ENCODE data around the gene LKAAEAR1. TPM values are rescaled to one million over a fixed set of nuclear protein-coding genes. Genes with fewer than 3 reads are reported as not detected.

The LKAAEAR1 gene
- total and polyA plus RNA-seq, 4 donors = 0.51 to 2.3 (median 0.65) TPM

DNA sequence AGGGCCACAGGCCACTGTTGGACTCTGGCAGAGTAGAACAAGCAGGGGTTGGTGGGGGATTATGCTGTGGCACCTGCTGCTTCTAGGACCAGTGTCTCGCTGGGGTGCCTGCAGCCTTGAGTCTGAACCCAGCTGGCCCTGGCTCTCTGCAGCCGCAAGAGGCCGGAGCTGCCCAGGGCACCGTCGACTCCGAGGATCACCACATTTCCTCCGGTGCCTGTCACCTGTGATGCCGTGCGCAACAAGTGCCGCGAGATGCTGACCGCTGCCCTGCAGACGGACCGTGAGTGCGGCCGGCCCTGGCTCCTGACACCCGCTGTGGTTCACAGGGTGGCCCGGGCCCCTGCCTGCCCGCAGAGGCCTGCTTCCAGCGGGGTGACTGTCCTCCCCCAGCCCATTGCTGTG lies 15.0 kb downstream of the LKAAEAR1 start:
- H3K27me3 ChIP-seq (ENCODE audit: control insufficient read depth in 3 of 3, insufficient read depth in 3 of 3, low read length in 2 of 3) = no peaks in the 10 kb centered on the region
- H3K9me3 ChIP-seq (ENCODE audit: control insufficient read depth in 4 of 4, insufficient read depth in 3 of 4, low read length in 3 of 4) = no peaks in the 10 kb centered on the region
- 87 to 89% methylated on average over 20 of the region's 20 CpGs for WGBS, 2 donors
- no peak overlapping the region for H3K4me3 ChIP-seq
- H3K9ac ChIP-seq (ENCODE audit: insufficient read depth in 1 of 2, low read length in 2 of 2) = no peak overlapping the region
- peaks cover 0 to 24% (median 14%) of the 10 kb centered on the region in 4 donors for H3K36me3 ChIP-seq (ENCODE audit: control insufficient read depth in 4 of 4, insufficient read depth in 4 of 4, low read length in 4 of 4)
- peaks cover under 1 to 8% (median 2%) of the 10 kb centered on the region in 5 donors for H3K4me1 ChIP-seq (ENCODE audit: control insufficient read depth in 5 of 5, insufficient read depth in 5 of 5, low read length in 5 of 5)
- no peak for ATAC-seq (ENCODE audit: insufficient read depth, low FRiP score)
- TF ChIP-seq CTCF (IDR thresholded peaks at IDR 0.05; ENCODE audit: control extremely low read depth, extremely low read depth) = no peak
- no peak for DNase-seq
- no peak overlapping the region for H3K27ac ChIP-seq (ENCODE audit: low read depth in 1 of 2, low read length in 1 of 2)

- ATAC-seq (ENCODE audit: insufficient read depth, low FRiP score) (no peak), DNase-seq (no peak)
- no peaks in the 10 kb centered on the region for H3K27me3 ChIP-seq (ENCODE audit: control insufficient read depth in 3 of 3, insufficient read depth in 3 of 3, low read length in 2 of 3)
- H3K4me3 ChIP-seq = no peak overlapping the region
- no peaks in the 10 kb centered on the region for H3K9me3 ChIP-seq (ENCODE audit: control insufficient read depth in 4 of 4, insufficient read depth in 3 of 4, low read length in 3 of 4)
- WGBS, 2 donors = 62 to 78% methylated on average over 12 of the region's 12 CpGs
- no peak overlapping the region for H3K9ac ChIP-seq (ENCODE audit: insufficient read depth in 1 of 2, low read length in 2 of 2)
- peaks cover 4 to 14% (median 8%) of the 10 kb centered on the region in 5 donors for H3K4me1 ChIP-seq (ENCODE audit: control insufficient read depth in 5 of 5, insufficient read depth in 5 of 5, low read length in 5 of 5)
- no peak for TF ChIP-seq CTCF (IDR thresholded peaks at IDR 0.05; ENCODE audit: control extremely low read depth, extremely low read depth)
- H3K36me3 ChIP-seq (ENCODE audit: control insufficient read depth in 4 of 4, insufficient read depth in 4 of 4, low read length in 4 of 4) = peaks cover 0 to 23% (median 11%) of the 10 kb centered on the region in 4 donors
- H3K27ac ChIP-seq (ENCODE audit: low read depth in 1 of 2, low read length in 1 of 2) = no peak overlapping the region
Observed at GRCh38 chr20:64068386-64069208, 15.6 kb downstream of the LKAAEAR1 start.

DNA sequence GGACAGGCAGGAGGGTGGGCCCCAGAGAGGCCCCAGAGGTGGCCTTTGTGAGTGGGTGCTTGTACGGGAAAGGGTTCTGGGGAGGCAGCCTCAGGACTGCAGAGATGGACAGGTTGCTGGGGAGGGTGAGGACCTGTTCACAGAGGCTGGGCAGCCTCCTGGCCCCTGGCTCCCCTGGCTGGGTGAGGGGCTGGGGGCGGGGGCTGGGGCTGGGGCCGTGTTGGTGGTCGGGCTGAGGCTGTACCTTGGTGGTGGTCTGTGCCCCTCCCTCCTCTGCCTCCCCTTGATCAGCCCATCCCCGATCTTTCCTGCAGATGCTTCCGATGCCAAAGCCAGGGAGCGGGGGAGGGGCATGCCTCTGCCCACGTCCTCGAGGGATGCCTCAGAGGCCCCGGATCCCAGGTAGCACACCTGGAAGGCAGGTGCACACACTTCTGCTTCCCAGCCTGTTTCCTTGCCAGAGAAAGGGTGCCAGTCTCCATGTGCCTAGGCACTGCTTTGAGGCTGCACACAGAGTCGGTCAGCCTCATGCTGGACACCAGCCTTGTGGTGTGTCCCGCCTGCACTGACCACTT lies 16.4 kb downstream of the LKAAEAR1 start:
- H3K27ac ChIP-seq (ENCODE audit: low read depth in 1 of 2, low read length in 1 of 2) = no peak overlapping the region
- no peak for ATAC-seq (ENCODE audit: insufficient read depth, low FRiP score)
- 69 to 72% methylated on average over 12 of the region's 12 CpGs for WGBS, 2 donors

More for the DNA sequence above, 16.4 kb downstream of the LKAAEAR1 start:
- Histone ChIP-seq H3K4me3 (no peak overlapping the region), H3K36me3 (ENCODE audit: control insufficient read depth in 4 of 4, insufficient read depth in 4 of 4, low read length in 4 of 4) (peaks cover 0 to 21% (median 8%) of the 10 kb centered on the region in 4 donors), H3K9me3 (ENCODE audit: control insufficient read depth in 4 of 4, insufficient read depth in 3 of 4, low read length in 3 of 4) (no peaks in the 10 kb centered on the region), H3K4me1 (ENCODE audit: control insufficient read depth in 5 of 5, insufficient read depth in 5 of 5, low read length in 5 of 5) (peaks cover 4 to 14% (median 8%) of the 10 kb centered on the region in 5 donors), H3K27me3 (ENCODE audit: control insufficient read depth in 3 of 3, insufficient read depth in 3 of 3, low read length in 2 of 3) (no peaks in the 10 kb centered on the region), H3K9ac (ENCODE audit: insufficient read depth in 1 of 2, low read length in 2 of 2) (no peak overlapping the region)
- no peak for TF ChIP-seq CTCF (IDR thresholded peaks at IDR 0.05; ENCODE audit: control extremely low read depth, extremely low read depth)
- DNase-seq = no peak
